Fibroblast of lung (primary cell): ENCODE data around the gene TSPOAP1. TPM values are rescaled to one million over a fixed set of nuclear protein-coding genes. Genes with fewer than 3 reads are reported as not detected.

Source experiments
- DNase-seq, 2 donors: peaks; one replicate each; pipeline versions ENCODE4 v3.0.0 to v3.0.0-alpha.2; 2010; ENCODE audit warnings: low read depth in 2 of 2
- H2AFZ ChIP-seq: 2 replicates; pipeline ENCODE4 v1.5.1; 2012; ENCODE audit warnings: low read length, control low read depth, inconsistent platforms
- H3K27ac ChIP-seq: 2 replicates; pipeline ENCODE4 v1.5.1; 2011; ENCODE audit warnings: low read length, control low read depth; ENCODE audit not compliant: insufficient read depth
- H3K27me3 ChIP-seq: 2 replicates; pipeline ENCODE4 v1.5.1; 2011; ENCODE audit warnings: mild to moderate bottlenecking, low read length; ENCODE audit not compliant: control insufficient read depth, insufficient read depth
- H3K36me3 ChIP-seq: 2 replicates; pipeline ENCODE4 v1.5.1; 2011; ENCODE audit warnings: low read length; ENCODE audit not compliant: control insufficient read depth, insufficient read depth
- H3K4me1 ChIP-seq: 2 replicates; pipeline ENCODE4 v1.5.1; 2011; ENCODE audit warnings: low read length; ENCODE audit not compliant: control insufficient read depth, insufficient read depth; ENCODE audit errors: extremely low read depth
- H3K4me2 ChIP-seq: 2 replicates; pipeline ENCODE4 v1.5.1; 2011; ENCODE audit warnings: low read length, control low read depth; ENCODE audit not compliant: insufficient read depth; ENCODE audit errors: extremely low read depth
- H3K4me3 ChIP-seq, 4 experiments: fragments of 200-600 bp in 1 of 4; sonication (generic) in 1 of 4; replicated peaks in 1 of 4; 2 replicates each; pipeline ENCODE4 v1.5.1; 2011 to 2016; ENCODE audit warnings: low read length in 4 of 4, low read depth in 3 of 4, mild to moderate bottlenecking in 3 of 4, control low read depth in 2 of 4, inconsistent platforms in 1 of 4, mixed read lengths in 1 of 4; ENCODE audit not compliant: insufficient read depth in 1 of 4; ENCODE audit errors: control extremely low read depth in 1 of 4
- H3K79me2 ChIP-seq: 2 replicates; pipeline ENCODE4 v1.5.1; 2012; ENCODE audit warnings: mild to moderate bottlenecking, low read length, inconsistent platforms; ENCODE audit not compliant: control insufficient read depth, insufficient read depth
- H3K9ac ChIP-seq: 2 replicates; pipeline ENCODE4 v1.5.1; 2011; ENCODE audit warnings: mild to moderate bottlenecking, low read length, control low read depth; ENCODE audit not compliant: insufficient read depth
- H3K9me3 ChIP-seq: 2 replicates; pipeline ENCODE4 v1.5.1; 2012; ENCODE audit warnings: low read depth, low read length; ENCODE audit not compliant: control insufficient read depth, insufficient read depth
- H4K20me1 ChIP-seq: 2 replicates; pipeline ENCODE4 v1.5.1; 2011; ENCODE audit warnings: low read length; ENCODE audit not compliant: control insufficient read depth, insufficient read depth; ENCODE audit errors: extremely low read depth
- EZH2 ChIP-seq: IDR thresholded peaks from 2 replicates; pipeline ENCODE4 v1.5.1; 2012; ENCODE audit warnings: low read length, control low read depth, mild to moderate bottlenecking; ENCODE audit errors: missing control alignments
- polyA plus RNA-seq, 2 donors: library from polyadenylated mRNA; depleted of rRNA in 1 of 2; stranded (reverse) in 1 of 2; unstranded in 1 of 2; fragments of >200 nt; gene quantifications; 2 replicates each; pipeline ENCODE4 v1.2.1, GENCODE V29; 2011 to 2012; ENCODE audit warnings: missing spikeins in 1 of 2
- total RNA-seq: library from RNA; depleted of rRNA; stranded (reverse); fragments of >200 nt; gene quantifications from 2 replicates; pipeline ENCODE4 v1.2.1, GENCODE V29; 2014
- TF ChIP-seq, protein P1 (sequence below), 2 donors: IDR thresholded peaks in 1 of 2; conservative IDR thresholded peaks in 1 of 2; 1 replicate in 1 of 2; 2 replicates in 1 of 2; pipeline ENCODE4 v1.5.1; 2011 to 2012; ENCODE audit warnings: low read length in 2 of 2, control low read depth in 1 of 2, inconsistent platforms in 1 of 2, low read depth in 1 of 2, mild to moderate bottlenecking in 1 of 2

TSPOAP1 gene
- total and polyA plus RNA-seq, 2 donors (not counting 1 experiment from before 2014, with no cell fraction given) = 0.23 to 4.0 TPM

DNA sequence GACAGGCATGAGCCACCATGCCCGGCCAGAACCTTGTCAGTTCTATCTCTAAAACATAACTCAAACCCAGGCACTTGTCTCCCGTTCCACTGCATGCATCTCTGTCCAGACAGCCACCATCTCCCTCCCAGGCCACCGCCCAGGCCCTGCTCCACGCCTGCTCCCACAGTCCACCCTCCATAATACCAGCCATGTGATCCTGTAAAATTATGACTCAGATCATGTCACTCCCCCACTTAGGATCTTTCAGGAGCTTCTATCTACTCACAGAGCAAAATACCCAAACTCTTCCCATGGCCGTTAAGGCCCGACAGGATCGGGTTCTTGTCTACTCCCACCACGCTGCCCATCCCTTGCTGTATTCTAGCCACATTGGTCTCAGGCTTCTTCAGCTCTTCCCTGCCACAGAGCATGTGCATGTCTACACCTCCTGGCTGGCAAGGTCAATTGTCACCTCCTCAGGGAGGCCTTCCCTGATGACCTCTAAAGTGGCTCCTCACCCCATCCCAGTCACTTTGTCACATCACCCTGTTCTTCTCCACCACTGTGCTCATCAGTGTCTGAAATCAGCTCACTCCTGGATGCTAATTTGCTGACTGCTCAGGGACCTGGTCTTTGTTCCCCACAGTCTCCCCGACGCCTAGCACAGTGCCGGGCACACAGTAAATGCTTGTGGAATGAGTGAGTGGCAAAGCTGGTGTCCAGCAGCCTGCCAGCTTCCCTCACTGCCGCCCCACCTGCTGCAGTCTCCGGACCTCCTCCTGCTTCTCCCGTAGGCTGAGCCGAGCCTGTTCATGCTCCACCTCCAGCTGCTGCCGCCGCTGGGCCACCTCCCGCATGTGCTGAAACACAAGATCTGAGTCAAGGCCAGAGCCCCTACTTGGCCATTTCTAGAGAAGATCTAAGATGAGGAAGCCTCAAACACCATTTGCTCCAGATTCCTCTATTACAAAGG lies 6.7 kb downstream of the TSPOAP1 start:
- H3K4me2 ChIP-seq = no peak overlapping the region
- DNase-seq = no peak
- no peaks in the 10 kb centered on the region for H3K9me3 ChIP-seq
- no peaks in the 10 kb centered on the region for H3K79me2 ChIP-seq
- no peak overlapping the region for H2AFZ ChIP-seq
- no peak overlapping the region for H3K27ac ChIP-seq
- no peaks in the 10 kb centered on the region for H3K36me3 ChIP-seq
- H3K9ac ChIP-seq = no peak overlapping the region
- peaks cover 11% of the 10 kb centered on the region for H3K27me3 ChIP-seq
- no peaks in the 10 kb centered on the region for H3K4me1 ChIP-seq
- H3K4me3 ChIP-seq = no peak overlapping the region
- no peaks in the 10 kb centered on the region for H4K20me1 ChIP-seq
- no peak for TF ChIP-seq EZH2
- TF ChIP-seq, protein P1, sequence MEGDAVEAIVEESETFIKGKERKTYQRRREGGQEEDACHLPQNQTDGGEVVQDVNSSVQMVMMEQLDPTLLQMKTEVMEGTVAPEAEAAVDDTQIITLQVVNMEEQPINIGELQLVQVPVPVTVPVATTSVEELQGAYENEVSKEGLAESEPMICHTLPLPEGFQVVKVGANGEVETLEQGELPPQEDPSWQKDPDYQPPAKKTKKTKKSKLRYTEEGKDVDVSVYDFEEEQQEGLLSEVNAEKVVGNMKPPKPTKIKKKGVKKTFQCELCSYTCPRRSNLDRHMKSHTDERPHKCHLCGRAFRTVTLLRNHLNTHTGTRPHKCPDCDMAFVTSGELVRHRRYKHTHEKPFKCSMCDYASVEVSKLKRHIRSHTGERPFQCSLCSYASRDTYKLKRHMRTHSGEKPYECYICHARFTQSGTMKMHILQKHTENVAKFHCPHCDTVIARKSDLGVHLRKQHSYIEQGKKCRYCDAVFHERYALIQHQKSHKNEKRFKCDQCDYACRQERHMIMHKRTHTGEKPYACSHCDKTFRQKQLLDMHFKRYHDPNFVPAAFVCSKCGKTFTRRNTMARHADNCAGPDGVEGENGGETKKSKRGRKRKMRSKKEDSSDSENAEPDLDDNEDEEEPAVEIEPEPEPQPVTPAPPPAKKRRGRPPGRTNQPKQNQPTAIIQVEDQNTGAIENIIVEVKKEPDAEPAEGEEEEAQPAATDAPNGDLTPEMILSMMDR (conservative IDR thresholded peaks at IDR 0.05 in 1 of 2, IDR thresholded peaks at IDR 0.05 in 1 of 2; ENCODE audit: low read depth in 1 of 2, low read length in 2 of 2) = no peak

DNA sequence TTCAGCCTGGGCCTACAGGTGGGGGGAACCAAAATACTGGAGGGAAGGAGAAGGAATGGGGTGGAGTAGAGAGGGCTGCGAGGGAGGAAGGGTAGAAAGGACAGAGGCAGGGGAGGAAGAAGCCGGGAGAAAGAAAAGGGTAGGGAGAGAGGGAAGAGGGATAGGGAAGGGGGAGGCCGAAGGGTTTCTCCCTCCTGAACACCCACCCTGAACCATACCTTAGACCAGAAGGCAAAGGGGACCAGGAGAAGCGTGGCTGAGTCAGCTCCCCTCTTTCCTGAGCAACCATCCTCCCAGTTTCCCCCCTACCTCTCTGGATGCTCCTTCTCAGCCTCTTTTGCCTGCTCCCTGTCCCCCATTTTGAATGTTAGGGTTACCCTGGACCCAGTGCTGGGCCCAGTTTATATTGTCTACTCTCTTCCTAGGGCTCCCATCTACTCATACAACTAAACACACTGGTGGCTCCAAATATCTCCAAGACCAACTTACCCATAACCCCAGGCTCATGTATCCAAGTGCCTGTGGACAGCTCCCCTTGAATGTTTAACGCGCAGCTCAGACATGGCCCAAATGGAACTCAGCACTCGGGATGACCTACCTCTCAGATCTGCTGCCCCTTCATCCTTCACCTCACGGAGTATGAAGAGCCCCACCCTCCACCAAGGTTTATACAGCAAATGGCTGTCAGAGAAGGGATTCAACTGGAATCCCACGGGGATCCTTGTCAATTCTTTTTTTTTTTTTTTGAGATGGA lies 7.8 kb downstream of the TSPOAP1 start:
- H3K9me3 ChIP-seq = no peaks in the 10 kb centered on the region
- H3K27ac ChIP-seq = no peak overlapping the region
- no peaks in the 10 kb centered on the region for H3K36me3 ChIP-seq
- no peaks in the 10 kb centered on the region for H4K20me1 ChIP-seq
- DNase-seq = no peak
- TF ChIP-seq EZH2 = no peak
- TF ChIP-seq, protein P1 (conservative IDR thresholded peaks at IDR 0.05 in 1 of 2, IDR thresholded peaks at IDR 0.05 in 1 of 2; ENCODE audit: low read depth in 1 of 2, low read length in 2 of 2) = no peak
- no peak overlapping the region for H3K4me2 ChIP-seq
- no peak overlapping the region for H2AFZ ChIP-seq
- H3K27me3 ChIP-seq = peaks cover 11% of the 10 kb centered on the region
- H3K4me3 ChIP-seq = no peak overlapping the region
- H3K4me1 ChIP-seq = no peaks in the 10 kb centered on the region
- no peak overlapping the region for H3K9ac ChIP-seq
- no peaks in the 10 kb centered on the region for H3K79me2 ChIP-seq

DNA sequence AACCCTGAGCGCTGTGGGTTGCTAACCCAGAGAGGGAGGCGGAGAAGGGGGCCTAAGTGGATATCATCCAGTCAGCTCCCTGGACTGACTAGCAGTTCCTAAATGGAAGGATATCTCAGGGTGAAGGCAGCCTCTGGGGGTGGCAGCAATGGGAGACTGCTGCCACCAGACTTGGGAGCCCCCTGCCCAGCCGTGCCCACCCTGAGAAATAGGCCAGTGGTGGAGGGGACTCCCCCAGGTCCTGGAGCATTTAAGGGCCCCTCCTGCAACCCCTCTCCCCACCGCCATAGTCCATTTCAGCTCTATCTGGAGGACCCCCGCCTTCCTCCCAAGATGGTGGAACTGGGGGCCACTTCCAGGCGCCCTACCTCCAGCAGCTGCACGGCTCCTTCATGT lies 8.4 kb downstream of the TSPOAP1 start:
- no peak for DNase-seq
- Histone ChIP-seq H4K20me1 (no peaks in the 10 kb centered on the region), H3K9ac (no peak overlapping the region), H2AFZ (no peak overlapping the region), H3K4me1 (no peaks in the 10 kb centered on the region), H3K36me3 (no peaks in the 10 kb centered on the region), H3K27me3 (peaks cover 8% of the 10 kb centered on the region), H3K27ac (no peak overlapping the region), H3K79me2 (no peaks in the 10 kb centered on the region), H3K9me3 (no peaks in the 10 kb centered on the region), H3K4me3 (no peak overlapping the region), H3K4me2 (no peak overlapping the region)
- TF ChIP-seq EZH2 = no peak
- TF ChIP-seq, protein P1 (conservative IDR thresholded peaks at IDR 0.05 in 1 of 2, IDR thresholded peaks at IDR 0.05 in 1 of 2; ENCODE audit: low read depth in 1 of 2, low read length in 2 of 2) = no peak
